NK-92 (cell line): ENCODE data around the gene DTHD1.

ENCODE experiments used
- DNase-seq: peaks from one replicate; lab custom pipeline; 2025; ENCODE audit not compliant: unreplicated experiment; lab: John Stamatoyannopoulos, UW

The DTHD1 gene

GRCh38 chr4:36281384-36282106, at the start of gene DTHD1:
TSS of gene DTHD1 (plus strand) at chr4:36281616. CDS start at chr4:36281759, 143 bp downstream.
- DNase-seq, result no peak

GRCh38 chr4:36233567-36234266, 47.7 kb upstream of the DTHD1 start:
- no peak for DNase-seq

- no peak for DNase-seq
Measured at GRCh38 chr4:36235306-36235705, 46.1 kb upstream of the DTHD1 start.

- DNase-seq, result no peak
Measured at GRCh38 chr4:36236159-36236558, 45.3 kb upstream of the DTHD1 start.

- DNase-seq, result no peak
Measured at GRCh38 chr4:36237366-36238313, 43.8 kb upstream of the DTHD1 start.

GRCh38 chr4:36241771-36242170, 39.6 kb upstream of the DTHD1 start:
- no peak for DNase-seq

GRCh38 chr4:36242629-36243354, 38.6 kb upstream of the DTHD1 start:
- DNase-seq, result no peak

- no peak for DNase-seq
Measured at GRCh38 chr4:36243355-36244256, 37.8 kb upstream of the DTHD1 start.

- DNase-seq, result no peak
Measured at GRCh38 chr4:36244257-36245082, 36.9 kb upstream of the DTHD1 start, which contains the start of gene ARAP2. TSS of gene ARAP2 (minus strand) at chr4:36244514. CDS start at chr4:36229486, 15,028 bp downstream.

- no peak for DNase-seq
Measured at GRCh38 chr4:36249610-36250009, 31.8 kb upstream of the DTHD1 start.

GRCh38 chr4:36251983-36252382, 29.4 kb upstream of the DTHD1 start:
- DNase-seq, result no peak

GRCh38 chr4:36254371-36254770, 27.0 kb upstream of the DTHD1 start:
- no peak for DNase-seq

GRCh38 chr4:36255577-36255976, 25.8 kb upstream of the DTHD1 start:
- no peak for DNase-seq

GRCh38 chr4:36256398-36256891, 25.0 kb upstream of the DTHD1 start:
- no peak for DNase-seq

- no peak for DNase-seq
Measured at GRCh38 chr4:36260731-36261130, 20.7 kb upstream of the DTHD1 start.

GRCh38 chr4:36264207-36264826, 17.1 kb upstream of the DTHD1 start:
- no peak for DNase-seq

GRCh38 chr4:36267486-36268268, 13.7 kb upstream of the DTHD1 start:
- DNase-seq, result no peak
